ENCODE data around the gene SEPTIN1.
"Not testable (repeated sequence)": the region's sequence is repeated elsewhere in the genome, so short reads cannot be mapped to it uniquely, and the experiment has no call there.

DNA sequence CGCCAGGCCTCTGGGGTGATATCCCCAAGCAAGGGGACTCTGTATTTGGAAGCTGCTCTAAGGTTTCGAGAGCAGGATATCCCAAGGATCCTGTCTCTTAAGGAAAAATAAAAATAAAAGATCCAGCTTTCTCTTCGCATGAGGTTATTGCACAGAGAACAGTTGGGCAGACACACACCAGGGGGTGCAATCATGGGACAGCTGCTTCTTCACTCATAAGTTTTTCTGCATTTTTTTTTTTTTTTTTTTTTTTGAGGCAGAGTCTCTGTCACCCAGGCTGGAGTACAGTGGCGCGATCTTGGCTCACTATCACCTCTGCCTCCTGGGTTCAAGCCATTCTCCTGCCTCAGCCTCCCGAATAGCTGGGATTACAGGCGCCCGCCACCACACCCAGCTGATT is 40.4 kb downstream of the SEPTIN1 start:
- TF ChIP-seq, protein P1, sequence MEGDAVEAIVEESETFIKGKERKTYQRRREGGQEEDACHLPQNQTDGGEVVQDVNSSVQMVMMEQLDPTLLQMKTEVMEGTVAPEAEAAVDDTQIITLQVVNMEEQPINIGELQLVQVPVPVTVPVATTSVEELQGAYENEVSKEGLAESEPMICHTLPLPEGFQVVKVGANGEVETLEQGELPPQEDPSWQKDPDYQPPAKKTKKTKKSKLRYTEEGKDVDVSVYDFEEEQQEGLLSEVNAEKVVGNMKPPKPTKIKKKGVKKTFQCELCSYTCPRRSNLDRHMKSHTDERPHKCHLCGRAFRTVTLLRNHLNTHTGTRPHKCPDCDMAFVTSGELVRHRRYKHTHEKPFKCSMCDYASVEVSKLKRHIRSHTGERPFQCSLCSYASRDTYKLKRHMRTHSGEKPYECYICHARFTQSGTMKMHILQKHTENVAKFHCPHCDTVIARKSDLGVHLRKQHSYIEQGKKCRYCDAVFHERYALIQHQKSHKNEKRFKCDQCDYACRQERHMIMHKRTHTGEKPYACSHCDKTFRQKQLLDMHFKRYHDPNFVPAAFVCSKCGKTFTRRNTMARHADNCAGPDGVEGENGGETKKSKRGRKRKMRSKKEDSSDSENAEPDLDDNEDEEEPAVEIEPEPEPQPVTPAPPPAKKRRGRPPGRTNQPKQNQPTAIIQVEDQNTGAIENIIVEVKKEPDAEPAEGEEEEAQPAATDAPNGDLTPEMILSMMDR (IDR thresholded peaks at IDR 0.05; ENCODE audit: low read depth, low read length), result not testable (repeated sequence)
- not testable (repeated sequence) for TF ChIP-seq MYC (IDR thresholded peaks at IDR 0.05; ENCODE audit: low read depth, low read length)
